ENCODE results near the gene FAM241B.

DNA sequence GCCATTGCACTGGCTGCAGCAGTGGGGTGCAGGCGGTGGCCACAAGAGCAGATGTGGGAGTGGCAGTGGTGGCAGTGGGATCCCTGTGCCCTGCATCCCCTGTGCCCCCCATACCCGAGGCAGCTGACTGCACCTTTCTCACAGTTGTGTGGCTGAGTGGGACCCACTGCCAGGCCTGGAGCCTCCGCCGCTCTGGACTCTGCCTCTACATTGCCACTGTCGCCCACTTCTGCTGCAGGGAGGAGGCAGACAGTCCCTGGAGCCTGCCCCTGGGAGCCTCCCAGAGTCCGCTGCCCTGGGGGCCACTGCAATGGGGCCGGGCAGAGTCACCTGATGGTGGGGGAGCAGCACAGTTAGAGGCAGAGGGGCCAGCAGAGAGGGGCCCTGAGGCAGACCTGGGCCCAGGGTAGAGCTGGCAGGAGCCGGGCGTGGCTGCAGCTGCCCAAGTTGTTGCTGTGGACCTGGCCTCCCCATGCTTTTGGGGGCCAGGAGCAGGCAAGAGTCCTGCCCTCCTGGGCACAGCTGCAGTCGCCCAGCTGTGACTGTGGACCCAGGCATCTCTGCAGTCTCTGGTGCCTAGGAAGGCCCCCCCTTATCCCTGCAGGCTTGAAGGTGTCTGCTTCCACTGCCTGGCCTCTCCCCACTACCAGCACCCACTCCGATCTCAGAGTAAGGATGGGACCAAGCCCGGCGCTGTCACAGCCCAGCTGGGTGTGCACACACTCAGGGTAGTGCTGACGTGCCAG, 22.2 kb downstream of the FAM241B start:
- TF ChIP-seq, protein P1, sequence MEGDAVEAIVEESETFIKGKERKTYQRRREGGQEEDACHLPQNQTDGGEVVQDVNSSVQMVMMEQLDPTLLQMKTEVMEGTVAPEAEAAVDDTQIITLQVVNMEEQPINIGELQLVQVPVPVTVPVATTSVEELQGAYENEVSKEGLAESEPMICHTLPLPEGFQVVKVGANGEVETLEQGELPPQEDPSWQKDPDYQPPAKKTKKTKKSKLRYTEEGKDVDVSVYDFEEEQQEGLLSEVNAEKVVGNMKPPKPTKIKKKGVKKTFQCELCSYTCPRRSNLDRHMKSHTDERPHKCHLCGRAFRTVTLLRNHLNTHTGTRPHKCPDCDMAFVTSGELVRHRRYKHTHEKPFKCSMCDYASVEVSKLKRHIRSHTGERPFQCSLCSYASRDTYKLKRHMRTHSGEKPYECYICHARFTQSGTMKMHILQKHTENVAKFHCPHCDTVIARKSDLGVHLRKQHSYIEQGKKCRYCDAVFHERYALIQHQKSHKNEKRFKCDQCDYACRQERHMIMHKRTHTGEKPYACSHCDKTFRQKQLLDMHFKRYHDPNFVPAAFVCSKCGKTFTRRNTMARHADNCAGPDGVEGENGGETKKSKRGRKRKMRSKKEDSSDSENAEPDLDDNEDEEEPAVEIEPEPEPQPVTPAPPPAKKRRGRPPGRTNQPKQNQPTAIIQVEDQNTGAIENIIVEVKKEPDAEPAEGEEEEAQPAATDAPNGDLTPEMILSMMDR (IDR thresholded peaks at IDR 0.05; ENCODE audit: low read length) = no peak
- TF ChIP-seq EZH2phosphoT487 (IDR thresholded peaks at IDR 0.05; ENCODE audit: low read length) = no peak

All from MM.1S (cell line).